AG09319 (cell line): ENCODE data around the gene PRKAG2.

Experiments used
- DNase-seq: peaks from one replicate; pipeline ENCODE4 v3.0.0-alpha.2; 2010; ENCODE audit warnings: low read depth; ENCODE audit errors: extremely low read depth
- TF ChIP-seq, protein P1 (sequence below): IDR thresholded peaks from 2 replicates; pipeline ENCODE4 v1.5.1; 2011; ENCODE audit warnings: low read depth, mild to moderate bottlenecking, inconsistent platforms, low read length, moderate library complexity

Gene PRKAG2

DNA sequence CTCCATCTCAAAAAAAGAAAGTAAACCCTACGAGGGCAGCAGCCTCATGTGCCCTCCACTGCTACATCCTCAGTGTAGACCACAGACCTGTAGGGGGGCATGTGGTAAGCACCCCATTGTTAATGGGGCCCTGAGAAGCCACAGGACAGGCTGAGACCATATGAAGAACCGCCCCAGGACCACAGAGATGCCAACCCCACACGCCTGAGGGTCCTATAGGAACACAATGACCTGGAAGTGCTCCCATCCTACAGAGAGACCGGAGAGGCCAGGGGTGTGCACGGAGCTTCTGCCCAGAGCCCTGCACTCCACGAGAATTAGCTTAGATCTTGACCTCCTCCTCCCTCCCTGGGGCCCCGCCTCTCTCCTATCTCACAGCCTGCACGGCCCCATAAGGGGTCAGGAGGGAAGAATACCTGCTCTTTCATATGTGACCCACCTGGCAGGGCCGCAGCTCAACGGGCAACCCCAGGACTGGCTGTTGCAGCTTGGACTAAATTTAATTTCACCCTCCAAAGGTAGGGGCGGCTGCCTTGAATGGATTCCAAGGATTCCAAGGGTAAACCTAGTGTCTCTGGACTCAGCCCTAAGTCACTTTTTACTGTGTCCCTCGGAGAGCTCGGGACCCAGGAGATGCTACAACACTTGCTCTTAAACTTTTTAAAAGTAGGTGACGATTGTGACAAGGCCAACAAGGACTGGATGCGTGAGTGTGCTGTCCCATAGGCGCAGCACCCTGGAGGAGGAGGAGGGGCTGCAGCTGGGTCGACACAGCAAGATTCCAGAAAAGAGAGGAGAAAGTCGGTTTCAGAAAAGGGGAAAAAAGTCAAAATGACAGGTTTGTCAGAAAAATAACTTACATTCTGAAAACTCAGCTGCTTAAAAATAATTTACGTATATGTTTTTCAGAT is 24.2 kb downstream of the PRKAG2 start:
- DNase-seq: no peak
- TF ChIP-seq, protein P1, sequence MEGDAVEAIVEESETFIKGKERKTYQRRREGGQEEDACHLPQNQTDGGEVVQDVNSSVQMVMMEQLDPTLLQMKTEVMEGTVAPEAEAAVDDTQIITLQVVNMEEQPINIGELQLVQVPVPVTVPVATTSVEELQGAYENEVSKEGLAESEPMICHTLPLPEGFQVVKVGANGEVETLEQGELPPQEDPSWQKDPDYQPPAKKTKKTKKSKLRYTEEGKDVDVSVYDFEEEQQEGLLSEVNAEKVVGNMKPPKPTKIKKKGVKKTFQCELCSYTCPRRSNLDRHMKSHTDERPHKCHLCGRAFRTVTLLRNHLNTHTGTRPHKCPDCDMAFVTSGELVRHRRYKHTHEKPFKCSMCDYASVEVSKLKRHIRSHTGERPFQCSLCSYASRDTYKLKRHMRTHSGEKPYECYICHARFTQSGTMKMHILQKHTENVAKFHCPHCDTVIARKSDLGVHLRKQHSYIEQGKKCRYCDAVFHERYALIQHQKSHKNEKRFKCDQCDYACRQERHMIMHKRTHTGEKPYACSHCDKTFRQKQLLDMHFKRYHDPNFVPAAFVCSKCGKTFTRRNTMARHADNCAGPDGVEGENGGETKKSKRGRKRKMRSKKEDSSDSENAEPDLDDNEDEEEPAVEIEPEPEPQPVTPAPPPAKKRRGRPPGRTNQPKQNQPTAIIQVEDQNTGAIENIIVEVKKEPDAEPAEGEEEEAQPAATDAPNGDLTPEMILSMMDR: no peak

DNA sequence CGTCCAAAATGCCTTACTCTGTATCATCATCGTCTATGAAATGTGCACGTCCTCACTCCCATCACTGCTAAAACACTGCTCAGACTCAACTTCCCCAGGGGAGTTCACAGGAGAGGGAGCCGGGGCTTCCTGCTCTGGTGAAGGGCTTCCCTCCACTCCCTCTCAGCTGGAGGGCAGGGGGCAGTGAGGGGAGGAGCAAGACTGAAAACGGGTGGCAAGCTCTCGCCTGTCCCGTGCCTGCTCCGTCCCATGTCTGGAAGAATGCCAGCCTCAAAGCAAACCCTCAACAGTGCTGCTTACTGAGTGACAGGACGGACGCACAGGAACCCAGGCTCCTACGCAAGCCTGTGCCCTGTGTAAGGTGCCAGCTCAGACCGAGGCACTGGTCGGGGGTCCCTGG is 25.1 kb downstream of the PRKAG2 start:
- no peak for DNase-seq
- TF ChIP-seq, protein P1: no peak

DNA sequence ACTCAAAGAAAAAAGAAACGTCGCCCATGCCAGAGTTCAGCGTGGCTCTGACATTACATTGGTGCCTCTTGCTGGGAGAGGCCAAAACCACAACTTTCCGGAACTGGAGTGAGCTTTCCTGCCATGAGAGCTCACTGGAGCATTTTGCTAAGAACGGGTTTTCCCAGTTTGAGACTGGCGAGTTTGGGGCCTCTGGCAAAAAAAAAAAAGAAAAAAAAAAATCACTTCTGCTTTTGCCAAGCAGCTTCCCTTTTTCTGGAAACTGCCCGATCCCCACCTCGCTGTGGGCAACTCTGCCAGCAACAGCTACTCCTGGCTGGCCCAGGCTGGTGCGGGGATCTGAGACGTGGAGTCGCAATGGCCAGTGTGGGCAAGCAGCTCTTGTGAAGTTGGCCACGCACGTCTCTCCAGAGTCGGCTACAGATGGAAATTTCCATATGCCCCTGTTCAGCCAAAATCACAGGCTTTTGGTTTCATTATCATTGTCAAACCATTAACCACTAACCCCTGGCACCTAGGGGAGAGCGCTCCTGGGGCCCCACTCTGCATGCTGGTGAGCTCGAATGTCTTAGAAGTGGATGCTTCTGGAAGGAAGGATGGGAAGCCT is 25.7 kb downstream of the PRKAG2 start:
- no peak for DNase-seq
- TF ChIP-seq, protein P1: no peak

- TF ChIP-seq, protein P1: no peak
- DNase-seq: no peak
Observed at GRCh38 chr7:151850491-151851124, 26.3 kb downstream of the PRKAG2 start.

DNA sequence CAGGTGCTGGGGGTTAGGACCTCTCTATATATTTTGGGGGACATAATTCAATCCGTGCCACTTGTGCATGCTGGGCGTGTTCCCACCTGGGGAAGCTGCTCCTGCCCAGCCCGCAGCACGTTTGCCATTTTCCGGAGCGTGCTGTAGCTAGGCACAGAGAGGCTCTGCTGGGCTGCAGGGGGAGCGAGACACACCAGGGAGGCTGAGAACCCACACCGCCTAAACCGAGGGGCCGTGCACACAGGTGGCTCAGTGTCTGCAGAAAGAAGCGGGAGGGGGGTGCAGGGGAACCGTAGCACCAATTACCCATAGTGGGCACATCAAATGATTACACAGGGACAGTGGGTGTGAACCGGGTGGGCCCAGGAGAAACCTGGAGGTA is 27.0 kb downstream of the PRKAG2 start:
- no peak for DNase-seq
- TF ChIP-seq, protein P1: no peak

DNA sequence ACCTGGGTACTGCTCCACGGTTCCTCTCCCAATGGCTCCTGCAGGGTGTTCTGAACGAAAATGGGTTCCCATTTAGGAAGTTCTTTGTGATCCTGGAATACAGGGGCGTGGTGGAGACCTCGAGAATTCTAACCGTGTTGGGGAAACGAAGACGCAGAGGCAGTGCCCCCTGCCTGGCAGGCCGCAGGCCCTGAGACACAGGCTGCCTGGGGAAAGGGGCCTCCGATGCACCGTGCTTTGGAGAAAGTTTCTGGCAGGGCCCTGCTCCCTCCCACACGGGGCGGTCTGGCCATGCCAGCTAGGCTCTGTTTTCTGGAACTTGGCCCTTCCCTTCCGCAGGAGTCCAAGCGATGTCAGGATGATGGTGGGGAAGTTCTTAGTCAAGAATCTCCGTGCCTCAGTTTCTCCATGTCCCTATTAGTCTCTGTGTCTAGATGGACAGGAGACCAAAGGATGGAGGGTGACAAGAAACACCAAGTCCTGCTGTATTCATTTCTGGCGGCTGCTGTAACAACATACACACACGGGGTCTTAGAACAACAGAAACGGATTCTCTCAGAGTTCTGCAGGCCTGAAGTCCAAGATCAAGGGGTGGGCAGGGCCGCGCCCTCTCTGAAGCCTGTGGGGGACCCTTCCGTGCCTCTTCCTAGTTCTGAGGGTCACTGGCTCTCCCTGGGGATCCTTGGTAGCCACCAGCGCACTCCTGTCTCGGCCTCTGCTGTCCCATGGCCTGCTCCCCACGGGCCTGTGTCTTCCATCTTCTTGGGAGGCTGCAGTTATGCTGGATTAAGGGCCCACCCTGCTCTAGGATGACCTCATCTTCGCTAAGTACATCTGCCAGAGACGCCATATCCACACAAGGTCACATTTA is 27.7 kb downstream of the PRKAG2 start:
- DNase-seq: no peak
- TF ChIP-seq, protein P1: no peak
